ENCODE data around the gene SMPD3. TPM values are rescaled to one million over a fixed set of nuclear protein-coding genes. Genes with fewer than 3 reads are reported as not detected.

SMPD3 gene
- under 1 TPM in 2 of 4 donors, not detected in 2; 0.22 to 0.38 TPM for total RNA-seq

DNA sequence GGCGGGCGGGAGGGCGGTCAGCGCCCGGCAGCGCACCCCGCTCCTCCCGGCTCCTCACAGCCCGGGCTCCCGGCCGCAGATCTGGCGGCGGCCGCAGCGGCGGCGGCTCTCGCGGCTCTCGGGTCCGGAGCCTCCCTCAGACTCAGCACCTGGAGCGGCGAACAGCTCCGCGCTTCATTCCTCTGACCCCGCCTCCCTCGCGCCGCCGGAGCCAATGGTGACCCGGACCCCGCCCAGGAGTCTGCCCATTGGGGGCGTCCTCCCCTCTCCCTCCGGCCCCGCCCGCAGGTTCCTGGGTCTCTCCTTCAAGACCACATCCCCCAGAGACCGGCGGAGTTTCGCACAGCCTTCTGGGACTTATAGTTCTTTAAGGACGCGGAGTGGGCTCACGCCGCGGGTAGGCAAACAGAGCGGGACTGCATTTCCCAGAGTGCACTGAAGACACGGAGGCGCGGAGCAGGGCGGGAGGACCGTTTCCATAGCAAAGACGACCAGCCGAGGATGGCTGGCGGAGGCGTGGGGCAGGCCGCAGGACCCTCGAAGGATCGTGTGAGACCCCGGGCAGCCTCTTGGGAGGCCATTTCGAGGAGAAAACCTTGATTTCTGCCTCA lies at the start of gene SMPD3:
SMPD3 (minus strand) TSS at position 149 of the 611 bp plus-strand sequence. CDS start 76,327 bp downstream, outside the sequence.
- TF ChIP-seq, protein P1, sequence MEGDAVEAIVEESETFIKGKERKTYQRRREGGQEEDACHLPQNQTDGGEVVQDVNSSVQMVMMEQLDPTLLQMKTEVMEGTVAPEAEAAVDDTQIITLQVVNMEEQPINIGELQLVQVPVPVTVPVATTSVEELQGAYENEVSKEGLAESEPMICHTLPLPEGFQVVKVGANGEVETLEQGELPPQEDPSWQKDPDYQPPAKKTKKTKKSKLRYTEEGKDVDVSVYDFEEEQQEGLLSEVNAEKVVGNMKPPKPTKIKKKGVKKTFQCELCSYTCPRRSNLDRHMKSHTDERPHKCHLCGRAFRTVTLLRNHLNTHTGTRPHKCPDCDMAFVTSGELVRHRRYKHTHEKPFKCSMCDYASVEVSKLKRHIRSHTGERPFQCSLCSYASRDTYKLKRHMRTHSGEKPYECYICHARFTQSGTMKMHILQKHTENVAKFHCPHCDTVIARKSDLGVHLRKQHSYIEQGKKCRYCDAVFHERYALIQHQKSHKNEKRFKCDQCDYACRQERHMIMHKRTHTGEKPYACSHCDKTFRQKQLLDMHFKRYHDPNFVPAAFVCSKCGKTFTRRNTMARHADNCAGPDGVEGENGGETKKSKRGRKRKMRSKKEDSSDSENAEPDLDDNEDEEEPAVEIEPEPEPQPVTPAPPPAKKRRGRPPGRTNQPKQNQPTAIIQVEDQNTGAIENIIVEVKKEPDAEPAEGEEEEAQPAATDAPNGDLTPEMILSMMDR (IDR thresholded peaks at IDR 0.05; ENCODE audit: low read depth): no peak

- TF ChIP-seq, protein P1 (IDR thresholded peaks at IDR 0.05; ENCODE audit: low read depth): no peak
Observed at GRCh38 chr16:68496689-68497088, 48.4 kb upstream of the SMPD3 start.

GRCh38 chr16:68493412-68494070 lies 45.2 kb upstream of the SMPD3 start:
- TF ChIP-seq, protein P1 (IDR thresholded peaks at IDR 0.05; ENCODE audit: low read depth): no peak

DNA sequence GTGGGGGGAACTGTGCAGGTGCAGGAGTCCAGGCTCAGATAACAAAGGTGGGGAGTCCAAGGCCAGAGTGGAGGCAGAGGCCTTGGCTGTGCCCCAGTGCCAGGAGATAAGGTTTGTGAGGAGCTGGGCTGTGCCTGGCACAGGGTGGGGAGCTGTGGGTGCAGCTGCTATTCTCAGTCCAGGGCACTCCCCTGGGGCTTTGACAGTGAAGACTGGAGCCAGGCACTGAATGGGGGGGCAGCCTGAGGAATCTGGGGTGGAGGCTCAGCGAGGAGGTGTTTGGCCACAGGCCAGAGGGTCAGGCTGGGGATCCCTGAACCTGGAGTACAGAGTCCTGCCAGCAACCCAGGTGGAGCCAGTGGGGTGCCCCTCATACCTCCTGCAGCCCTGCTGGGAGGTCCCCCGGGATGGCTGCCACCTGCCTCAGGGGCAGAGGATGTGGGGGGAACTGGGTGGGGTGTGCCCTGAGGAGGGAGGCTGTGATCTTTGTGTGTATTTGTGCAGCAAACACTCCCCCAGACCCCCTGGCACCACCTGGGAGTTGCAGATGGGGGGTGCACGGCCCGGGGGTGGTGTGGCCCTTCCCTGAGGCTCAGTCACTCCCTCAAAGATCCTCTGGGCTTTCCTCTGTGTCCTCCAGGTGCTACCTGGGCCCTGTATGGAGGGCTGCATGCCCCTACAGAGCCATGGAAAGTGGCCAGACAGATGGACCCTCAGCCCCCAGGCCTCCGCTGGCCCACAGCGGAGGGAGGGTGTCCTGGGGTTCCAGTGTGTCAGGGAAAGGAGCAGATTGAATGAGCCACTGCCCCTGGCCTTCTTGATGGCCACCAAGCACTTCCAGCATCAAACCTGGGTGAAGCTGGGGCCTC lies 44.5 kb upstream of the SMPD3 start:
- TF ChIP-seq, protein P1 (IDR thresholded peaks at IDR 0.05; ENCODE audit: low read depth): no peak

GRCh38 chr16:68492151-68492542 lies 43.8 kb upstream of the SMPD3 start:
- TF ChIP-seq, protein P1 (IDR thresholded peaks at IDR 0.05; ENCODE audit: low read depth): no peak

- TF ChIP-seq, protein P1 (IDR thresholded peaks at IDR 0.05; ENCODE audit: low read depth): no peak
Observed at GRCh38 chr16:68491576-68491950, 43.3 kb upstream of the SMPD3 start.
